Suprapubic skin (tissue), 4 donors: ENCODE data around the gene TMC4. TPM values are rescaled to one million over a fixed set of nuclear protein-coding genes. Genes with fewer than 3 reads are reported as not detected.

Source experiments
- DNase-seq, 2 donors: peaks; one replicate each; pipeline ENCODE4 v3.0.0-alpha.2; 2019; ENCODE audit warnings: low spot score in 2 of 2
- H3K27ac ChIP-seq: fragments of 200-600 bp; sonication (generic); one replicate; pipeline ENCODE4 v1.5.1; 2019
- H3K27me3 ChIP-seq: fragments of 200-600 bp; sonication (generic); one replicate; pipeline ENCODE4 v1.5.1; 2019
- H3K36me3 ChIP-seq: fragments of 200-600 bp; sonication (generic); one replicate; pipeline ENCODE4 v1.5.1; 2019
- H3K4me1 ChIP-seq: fragments of 200-600 bp; sonication (generic); one replicate; pipeline ENCODE4 v1.5.1; 2019
- H3K4me3 ChIP-seq: fragments of 200-600 bp; sonication (generic); one replicate; pipeline ENCODE4 v1.5.1; 2019; ENCODE audit warnings: mild to moderate bottlenecking
- H3K9me3 ChIP-seq: fragments of 200-600 bp; sonication (generic); one replicate; pipeline ENCODE4 v1.5.1; 2019
- CTCF ChIP-seq, 2 donors: fragments of 200-600 bp in 1 of 2; fragments of 450-650 bp in 1 of 2; sonication (generic) in 1 of 2; IDR thresholded peaks; one replicate each; pipeline ENCODE4 v1.5.1; 2016 to 2019; ENCODE audit warnings: antibody characterized with exemption in 2 of 2, mild to moderate bottlenecking in 1 of 2, moderate library complexity in 1 of 2
- EP300 ChIP-seq: sonication (generic); formaldehyde crosslinking; IDR thresholded peaks from one replicate; pipeline ENCODE4 v1.6.1; 2017; ENCODE audit warnings: antibody characterized with exemption
- POLR2A ChIP-seq, 2 donors: fragments of 450-650 bp; IDR thresholded peaks; one replicate each; pipeline ENCODE4 v1.6.1; 2017; ENCODE audit warnings: antibody characterized with exemption in 2 of 2, mild to moderate bottlenecking in 2 of 2, moderate library complexity in 2 of 2
- POLR2AphosphoS5 ChIP-seq, 3 donors: sonication (generic); formaldehyde crosslinking; IDR thresholded peaks; one replicate each; pipeline ENCODE4 v1.6.1; 2017; ENCODE audit warnings: antibody characterized with exemption in 3 of 3
- WGBS: methylation state at CpG from one replicate; pipeline ENCODE4 v1.1.5; 2018; 5-methylcytosine and 5-hydroxymethylcytosine counted together
- total RNA-seq, 4 donors: library from RNA; depleted of rRNA; stranded (reverse); fragments of >200 nt; gene quantifications; one replicate each; pipeline ENCODE4 v1.1.0, GENCODE V29; 2016

The TMC4 gene
- total RNA-seq, 4 donors from 2014 or later: 3.4 to 22.8 (median 9.0) TPM

- TF ChIP-seq POLR2AphosphoS5 (IDR thresholded peaks at IDR 0.05) (no peak), POLR2A (IDR thresholded peaks at IDR 0.05) (no peak), CTCF (IDR thresholded peaks at IDR 0.05) (no peak), EP300 (no peak)
- Histone ChIP-seq H3K4me3 (peak overlapping the region; percentile 75), H3K27me3 (no peaks in the 10 kb centered on the region), H3K9me3 (no peaks in the 10 kb centered on the region), H3K27ac (no peak overlapping the region), H3K36me3 (peaks cover 36% of the 10 kb centered on the region), H3K4me1 (peaks cover 25% of the 10 kb centered on the region)
- 32% methylated on average over 23 of the region's 28 CpGs for WGBS
- peak in 1 of 2 donors; percentile 60 for DNase-seq
Measured at GRCh38 chr19:54114340-54115108, 58.4 kb downstream of the TMC4 start.

Other genes starting within 250 kb of the TMC4 start
- under 1 TPM in 2 of 4 donors, not detected in 2; 0.08 to 0.25 TPM for gene CACNG8, start 210.2 kb downstream of the TMC4 start, total RNA-seq
- gene CACNG6, start 181.5 kb downstream of the TMC4 start, total RNA-seq: not detected
- gene VSTM1, start 109.3 kb downstream of the TMC4 start, total RNA-seq: not detected
- not detected for gene TARM1, start 91.8 kb downstream of the TMC4 start, total RNA-seq
- 1 to 10 TPM in 3 of 4 donors, under 1 TPM in 1; 0.49 to 2.7 (median 1.8) TPM for gene OSCAR, start 72.4 kb downstream of the TMC4 start, total RNA-seq
- 10 to 100 TPM; 23.1 to 71.9 (median 46.4) TPM for gene NDUFA3, start 70.3 kb downstream of the TMC4 start, total RNA-seq
- 10 to 100 TPM in 3 of 4 donors, 1 to 10 TPM in 1; 7.8 to 16.5 (median 11.5) TPM for gene TFPT, start 57.5 kb downstream of the TMC4 start, total RNA-seq
- 10 to 100 TPM; 49.6 to 75.3 (median 55.4) TPM for gene PRPF31, start 57.4 kb downstream of the TMC4 start, total RNA-seq
- 10 to 100 TPM; 27.3 to 40.7 (median 35.2) TPM for gene CNOT3, start 35.4 kb downstream of the TMC4 start, total RNA-seq
- 1 to 10 TPM; 2.6 to 4.6 (median 4.0) TPM for gene LENG1, start 13.4 kb downstream of the TMC4 start, total RNA-seq
- gene MBOAT7, start 16.4 kb upstream of the TMC4 start, total RNA-seq: 10 to 100 TPM; 54.7 to 96.5 (median 58.7) TPM
- 10 to 100 TPM; 42.7 to 76.3 (median 69.1) TPM for gene TSEN34, start 18.1 kb upstream of the TMC4 start, total RNA-seq
- 1,000 to 10,000 TPM; 1,403 to 3,061 (median 2,817) TPM for gene RPS9, start 27.7 kb upstream of the TMC4 start, total RNA-seq
- gene LILRB3, start 49.8 kb upstream of the TMC4 start, total RNA-seq: 1 to 10 TPM in 3 of 4 donors, under 1 TPM in 1; 0.34 to 5.7 (median 2.9) TPM
- gene LILRA6, start 69.6 kb upstream of the TMC4 start, total RNA-seq: under 1 TPM in 1 of 4 donors, not detected in 3; 0.51 TPM
- gene LILRB5, start 84.1 kb upstream of the TMC4 start, total RNA-seq: 1 to 10 TPM in 2 of 4 donors, under 1 TPM in 2; 0.68 to 3.4 (median 2.0) TPM
- gene LILRB2, start 108.0 kb upstream of the TMC4 start, total RNA-seq: under 1 TPM in 3 of 4 donors, not detected in 1; 0.38 to 0.80 (median 0.64) TPM
- gene LILRA5, start 140.0 kb upstream of the TMC4 start, total RNA-seq: not detected
- under 1 TPM in 3 of 4 donors, not detected in 1; 0.48 to 0.72 (median 0.55) TPM for gene LILRA4, start 166.0 kb upstream of the TMC4 start, total RNA-seq
- gene LAIR1, start 191.8 kb upstream of the TMC4 start, total RNA-seq: 1 to 10 TPM; 1.0 to 1.9 (median 1.5) TPM
- gene TTYH1, start 242.3 kb upstream of the TMC4 start, total RNA-seq: 10 to 100 TPM; 11.2 to 20.4 (median 12.5) TPM